Upper lobe of left lung (tissue), 4 donors: Measurements from ENCODE around the gene FNDC3A.

Source experiments
- EP300 ChIP-seq, 4 donors: sonication (generic); formaldehyde crosslinking; IDR thresholded peaks; one replicate each; pipeline ENCODE4 v1.5.1; 2017; ENCODE audit warnings: antibody characterized with exemption in 4 of 4, control low read depth in 2 of 4
- POLR2A ChIP-seq, 4 donors: fragments of 450-650 bp; IDR thresholded peaks; one replicate each; pipeline ENCODE4 v1.5.1; 2016 to 2017; ENCODE audit warnings: antibody characterized with exemption in 4 of 4, mild to moderate bottlenecking in 2 of 4
- POLR2AphosphoS5 ChIP-seq, 2 donors: sonication (generic); formaldehyde crosslinking; IDR thresholded peaks; one replicate each; pipeline ENCODE4 v1.5.1; 2017; ENCODE audit warnings: antibody characterized with exemption in 2 of 2
- TF ChIP-seq, protein P1 (sequence below), 6 experiments: fragments of 450-650 bp in 4 of 6; fragments of 200-600 bp in 2 of 6; sonication (generic) in 2 of 6; IDR thresholded peaks; one replicate each; pipeline ENCODE4 v1.5.1; 2016 to 2019; ENCODE audit warnings: antibody characterized with exemption in 6 of 6

DNA sequence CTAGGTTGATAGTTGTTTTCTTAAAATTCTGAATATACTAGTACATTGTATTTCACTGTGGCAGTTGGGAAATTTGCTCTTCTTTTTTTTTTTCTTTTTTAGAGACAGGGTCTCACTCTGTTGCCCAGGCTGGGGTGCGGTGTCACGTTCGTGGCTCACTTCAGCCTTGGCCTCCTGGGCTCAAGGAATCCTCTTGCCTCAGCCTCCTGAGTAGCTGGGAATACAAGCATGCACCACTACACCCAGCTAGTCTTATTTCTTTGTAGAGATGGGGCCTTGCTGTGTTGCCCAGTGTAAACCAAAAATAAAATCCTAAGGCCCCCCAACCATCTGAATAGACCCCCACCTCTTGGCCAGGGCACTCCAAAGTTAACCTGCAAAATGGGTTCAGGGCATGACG is 79.3 kb downstream of the FNDC3A start:
- TF ChIP-seq, protein P1, sequence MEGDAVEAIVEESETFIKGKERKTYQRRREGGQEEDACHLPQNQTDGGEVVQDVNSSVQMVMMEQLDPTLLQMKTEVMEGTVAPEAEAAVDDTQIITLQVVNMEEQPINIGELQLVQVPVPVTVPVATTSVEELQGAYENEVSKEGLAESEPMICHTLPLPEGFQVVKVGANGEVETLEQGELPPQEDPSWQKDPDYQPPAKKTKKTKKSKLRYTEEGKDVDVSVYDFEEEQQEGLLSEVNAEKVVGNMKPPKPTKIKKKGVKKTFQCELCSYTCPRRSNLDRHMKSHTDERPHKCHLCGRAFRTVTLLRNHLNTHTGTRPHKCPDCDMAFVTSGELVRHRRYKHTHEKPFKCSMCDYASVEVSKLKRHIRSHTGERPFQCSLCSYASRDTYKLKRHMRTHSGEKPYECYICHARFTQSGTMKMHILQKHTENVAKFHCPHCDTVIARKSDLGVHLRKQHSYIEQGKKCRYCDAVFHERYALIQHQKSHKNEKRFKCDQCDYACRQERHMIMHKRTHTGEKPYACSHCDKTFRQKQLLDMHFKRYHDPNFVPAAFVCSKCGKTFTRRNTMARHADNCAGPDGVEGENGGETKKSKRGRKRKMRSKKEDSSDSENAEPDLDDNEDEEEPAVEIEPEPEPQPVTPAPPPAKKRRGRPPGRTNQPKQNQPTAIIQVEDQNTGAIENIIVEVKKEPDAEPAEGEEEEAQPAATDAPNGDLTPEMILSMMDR (IDR thresholded peaks at IDR 0.05), result no peak
- TF ChIP-seq POLR2AphosphoS5 (IDR thresholded peaks at IDR 0.05) (no peak), POLR2A (IDR thresholded peaks at IDR 0.05) (no peak), EP300 (IDR thresholded peaks at IDR 0.05) (no peak)
